ENCODE results near the gene SBK3.
A peak's percentile ranks its signal among the peaks of the same experiment; 100 is the strongest.

The SBK3 gene

GRCh38 chr19:55566823-55567222 lies 21.5 kb upstream of the SBK3 start:
- Histone ChIP-seq H3K27ac (ENCODE audit: extremely low read depth, low read depth, low read length) (no peak overlapping the region), H3K9me3 (ENCODE audit: control insufficient read depth, insufficient read depth, low read depth, low read length) (no peaks in the 10 kb centered on the region), H3K4me1 (ENCODE audit: control insufficient read depth, insufficient read depth, low read length) (no peaks in the 10 kb centered on the region), H3K4me3 (ENCODE audit: low read depth, low read length) (no peak overlapping the region), H3K36me3 (ENCODE audit: control insufficient read depth in 2 of 2, insufficient read depth in 1 of 2, low read length in 2 of 2) (no peaks in the 10 kb centered on the region)
- ChIA-PET POLR2A (interaction anchor here (0.9 kb wide), 1 partner anchor 14 kb away, joined by 5 read pairs; no protein-coding TSS in a partner anchor), CTCF (no interaction called here)
- TF ChIP-seq ZNF747 (tag by site-specific recombination; IDR thresholded peaks at IDR 0.05) (no peak), ZNF501 (tag by site-specific recombination; IDR thresholded peaks at IDR 0.05) (no peak), OSR2 (tag by site-specific recombination; IDR thresholded peaks at IDR 0.05) (no peak), GLI4 (tag by site-specific recombination; IDR thresholded peaks at IDR 0.05) (no peak), ZNF175 (tag by site-specific recombination; IDR thresholded peaks at IDR 0.05) (no peak), ZNF214 (tag by site-specific recombination; IDR thresholded peaks at IDR 0.05; ENCODE audit: borderline replicate concordance) (no peak), ZNF510 (tag by site-specific recombination; IDR thresholded peaks at IDR 0.05; ENCODE audit: insufficient replicate concordance) (no peak), ZNF530 (tag by site-specific recombination; IDR thresholded peaks at IDR 0.05; ENCODE audit: low read depth) (no peak), ZNF677 (tag by site-specific recombination; IDR thresholded peaks at IDR 0.05) (no peak), ZNF174 (tag by site-specific recombination; IDR thresholded peaks at IDR 0.05) (no peak), ZNF302 (tag by site-specific recombination; IDR thresholded peaks at IDR 0.05; ENCODE audit: low read depth) (no peak), YY2 (tag by site-specific recombination; IDR thresholded peaks at IDR 0.05) (no peak), ZIC2 (tag by site-specific recombination; IDR thresholded peaks at IDR 0.05) (no peak), ZSCAN5A (tag by site-specific recombination; IDR thresholded peaks at IDR 0.05) (no peak), ZNF121 (tag by site-specific recombination; IDR thresholded peaks at IDR 0.05) (no peak), ZFP41 (tag by site-specific recombination; IDR thresholded peaks at IDR 0.05; ENCODE audit: borderline replicate concordance) (no peak), ZBTB10 (tag by site-specific recombination; IDR thresholded peaks at IDR 0.05) (no peak)

- ChIA-PET CTCF (no interaction called here), POLR2A (no interaction called here)
- Histone ChIP-seq H3K9me3 (ENCODE audit: control insufficient read depth, insufficient read depth, low read depth, low read length) (no peaks in the 10 kb centered on the region), H3K36me3 (ENCODE audit: control insufficient read depth in 2 of 2, insufficient read depth in 1 of 2, low read length in 2 of 2) (no peaks in the 10 kb centered on the region), H3K27ac (ENCODE audit: extremely low read depth, low read depth, low read length) (no peak overlapping the region), H3K4me3 (ENCODE audit: low read depth, low read length) (no peak overlapping the region), H3K4me1 (ENCODE audit: control insufficient read depth, insufficient read depth, low read length) (no peaks in the 10 kb centered on the region)
- TF ChIP-seq TSHZ1 (tag by site-specific recombination; IDR thresholded peaks at IDR 0.05; ENCODE audit: borderline replicate concordance), result no peak
- peak; percentile 34; the same call in 1 of the 2 replicates for TF ChIP-seq GLIS1 (tag by site-specific recombination; IDR thresholded peaks at IDR 0.05)
- no peak for TF ChIP-seq ZBTB1 (tag by site-specific recombination; IDR thresholded peaks at IDR 0.05)
- TF ChIP-seq ZNF335 (tag by site-specific recombination; conservative IDR thresholded peaks at IDR 0.05), result no peak
- TF ChIP-seq KLF1 (tag by site-specific recombination; IDR thresholded peaks at IDR 0.05), result no peak
- TF ChIP-seq ZNF37A (tag by site-specific recombination; IDR thresholded peaks at IDR 0.05), result no peak
- TF ChIP-seq ZBTB8A (tag by site-specific recombination; IDR thresholded peaks at IDR 0.05), result no peak
- no peak for TF ChIP-seq ZNF654 (tag by site-specific recombination; IDR thresholded peaks at IDR 0.05; ENCODE audit: low read depth)
- peak; percentile 34; the same call in 1 of the 2 replicates for TF ChIP-seq ZIC2 (tag by site-specific recombination; IDR thresholded peaks at IDR 0.05)
- TF ChIP-seq ZFHX2 (tag by site-specific recombination; conservative IDR thresholded peaks at IDR 0.05), result peak; percentile 31
- no peak for TF ChIP-seq ZNF292 (tag by site-specific recombination; IDR thresholded peaks at IDR 0.05; ENCODE audit: borderline replicate concordance, low read depth)
- no peak for TF ChIP-seq GFI1B (tag by site-specific recombination; IDR thresholded peaks at IDR 0.05)
- TF ChIP-seq ZNF670 (tag by site-specific recombination; IDR thresholded peaks at IDR 0.05; ENCODE audit: low read depth), result no peak
- TF ChIP-seq MYNN (tag by site-specific recombination; IDR thresholded peaks at IDR 0.05; ENCODE audit: borderline replicate concordance), result no peak
Measured at GRCh38 chr19:55563261-55563690, 17.9 kb upstream of the SBK3 start.
